Measurements from ENCODE around the gene MOGAT3. TPM values are rescaled to one million over a fixed set of nuclear protein-coding genes. Genes with fewer than 3 reads are reported as not detected.

MOGAT3 gene
- total and polyA plus RNA-seq, 9 of the 15 experiments (the other 6 are each of a cell fraction or from before 2014, with no cell fraction given), result 0.07 to 0.17 (median 0.13) TPM; not detected in 6

DNA sequence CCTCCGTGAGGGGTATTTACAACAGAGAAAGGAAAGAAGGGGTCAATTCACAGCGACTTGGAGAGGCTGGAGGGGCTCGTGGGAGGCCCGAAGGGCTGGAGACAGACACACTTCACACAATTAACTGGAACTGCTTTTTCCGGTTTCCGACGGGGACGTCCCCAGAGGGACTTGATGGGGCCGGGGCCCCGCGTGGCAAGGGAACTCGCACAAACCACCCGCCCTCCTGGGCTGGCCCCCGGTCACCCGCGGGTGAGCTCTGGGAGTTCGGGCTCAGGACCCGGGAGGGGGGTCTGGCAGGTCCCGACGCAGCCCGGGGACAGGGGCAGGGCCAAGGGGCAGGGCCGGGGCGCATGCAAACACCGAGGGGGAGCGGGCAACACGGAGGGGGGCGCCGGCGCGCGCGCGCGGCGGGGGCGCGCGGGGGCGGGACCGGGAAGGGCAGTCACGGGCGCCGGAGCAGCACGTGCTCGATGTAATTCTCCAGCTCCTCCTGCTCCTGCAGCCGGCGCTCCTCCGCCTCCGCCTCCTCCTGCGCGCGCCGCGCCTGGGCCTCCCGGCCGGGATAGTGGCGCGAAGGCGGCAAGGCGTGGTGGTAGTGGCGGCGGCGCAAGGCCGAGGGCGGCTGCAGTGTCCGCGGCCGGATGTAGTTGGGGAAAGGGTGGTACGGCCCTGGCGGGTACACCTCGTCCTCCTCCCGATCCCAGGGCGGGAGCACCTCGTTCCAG is 38.1 kb downstream of the MOGAT3 start (continued):
- no peak for TF ChIP-seq PPARD (CRISPR knock-in tag; IDR thresholded peaks at IDR 0.05)
- TF ChIP-seq ZNF12 (CRISPR knock-in tag; IDR thresholded peaks at IDR 0.05), result no peak
- no peak for TF ChIP-seq SREBF1 (IDR thresholded peaks at IDR 0.05; ENCODE audit: borderline replicate concordance, low read depth, low read length)
- TF ChIP-seq, protein P1, sequence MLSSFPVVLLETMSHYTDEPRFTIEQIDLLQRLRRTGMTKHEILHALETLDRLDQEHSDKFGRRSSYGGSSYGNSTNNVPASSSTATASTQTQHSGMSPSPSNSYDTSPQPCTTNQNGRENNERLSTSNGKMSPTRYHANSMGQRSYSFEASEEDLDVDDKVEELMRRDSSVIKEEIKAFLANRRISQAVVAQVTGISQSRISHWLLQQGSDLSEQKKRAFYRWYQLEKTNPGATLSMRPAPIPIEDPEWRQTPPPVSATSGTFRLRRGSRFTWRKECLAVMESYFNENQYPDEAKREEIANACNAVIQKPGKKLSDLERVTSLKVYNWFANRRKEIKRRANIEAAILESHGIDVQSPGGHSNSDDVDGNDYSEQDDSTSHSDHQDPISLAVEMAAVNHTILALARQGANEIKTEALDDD (IDR thresholded peaks at IDR 0.05), result no peak
- no peak for TF ChIP-seq TCF3 (CRISPR knock-in tag; IDR thresholded peaks at IDR 0.05)
- TF ChIP-seq E2F3 (CRISPR knock-in tag; IDR thresholded peaks at IDR 0.05), result 0 out of 2 replicates have a peak, but pooled peaks have one; percentile 17
- TF ChIP-seq TRIM24 (IDR thresholded peaks at IDR 0.05), result no peak
- TF ChIP-seq, protein P2, sequence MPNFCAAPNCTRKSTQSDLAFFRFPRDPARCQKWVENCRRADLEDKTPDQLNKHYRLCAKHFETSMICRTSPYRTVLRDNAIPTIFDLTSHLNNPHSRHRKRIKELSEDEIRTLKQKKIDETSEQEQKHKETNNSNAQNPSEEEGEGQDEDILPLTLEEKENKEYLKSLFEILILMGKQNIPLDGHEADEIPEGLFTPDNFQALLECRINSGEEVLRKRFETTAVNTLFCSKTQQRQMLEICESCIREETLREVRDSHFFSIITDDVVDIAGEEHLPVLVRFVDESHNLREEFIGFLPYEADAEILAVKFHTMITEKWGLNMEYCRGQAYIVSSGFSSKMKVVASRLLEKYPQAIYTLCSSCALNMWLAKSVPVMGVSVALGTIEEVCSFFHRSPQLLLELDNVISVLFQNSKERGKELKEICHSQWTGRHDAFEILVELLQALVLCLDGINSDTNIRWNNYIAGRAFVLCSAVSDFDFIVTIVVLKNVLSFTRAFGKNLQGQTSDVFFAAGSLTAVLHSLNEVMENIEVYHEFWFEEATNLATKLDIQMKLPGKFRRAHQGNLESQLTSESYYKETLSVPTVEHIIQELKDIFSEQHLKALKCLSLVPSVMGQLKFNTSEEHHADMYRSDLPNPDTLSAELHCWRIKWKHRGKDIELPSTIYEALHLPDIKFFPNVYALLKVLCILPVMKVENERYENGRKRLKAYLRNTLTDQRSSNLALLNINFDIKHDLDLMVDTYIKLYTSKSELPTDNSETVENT (CRISPR knock-in tag; IDR thresholded peaks at IDR 0.05), result peak; percentile 33; the same call in 1 of the 2 replicates
- TF ChIP-seq, protein P3, sequence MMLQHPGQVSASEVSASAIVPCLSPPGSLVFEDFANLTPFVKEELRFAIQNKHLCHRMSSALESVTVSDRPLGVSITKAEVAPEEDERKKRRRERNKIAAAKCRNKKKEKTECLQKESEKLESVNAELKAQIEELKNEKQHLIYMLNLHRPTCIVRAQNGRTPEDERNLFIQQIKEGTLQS (IDR thresholded peaks at IDR 0.05), result no peak
- TF ChIP-seq, protein P3 (CRISPR knock-in tag; conservative IDR thresholded peaks at IDR 0.05), result no peak
- no peak for TF ChIP-seq CREB1 (IDR thresholded peaks at IDR 0.05)
- peak; percentile 34; the same call in 1 of the 2 replicates for TF ChIP-seq CREB1 (CRISPR knock-in tag; IDR thresholded peaks at IDR 0.05)
- TF ChIP-seq ZNF282 (CRISPR knock-in tag; IDR thresholded peaks at IDR 0.05), result no peak
- TF ChIP-seq, protein P4, sequence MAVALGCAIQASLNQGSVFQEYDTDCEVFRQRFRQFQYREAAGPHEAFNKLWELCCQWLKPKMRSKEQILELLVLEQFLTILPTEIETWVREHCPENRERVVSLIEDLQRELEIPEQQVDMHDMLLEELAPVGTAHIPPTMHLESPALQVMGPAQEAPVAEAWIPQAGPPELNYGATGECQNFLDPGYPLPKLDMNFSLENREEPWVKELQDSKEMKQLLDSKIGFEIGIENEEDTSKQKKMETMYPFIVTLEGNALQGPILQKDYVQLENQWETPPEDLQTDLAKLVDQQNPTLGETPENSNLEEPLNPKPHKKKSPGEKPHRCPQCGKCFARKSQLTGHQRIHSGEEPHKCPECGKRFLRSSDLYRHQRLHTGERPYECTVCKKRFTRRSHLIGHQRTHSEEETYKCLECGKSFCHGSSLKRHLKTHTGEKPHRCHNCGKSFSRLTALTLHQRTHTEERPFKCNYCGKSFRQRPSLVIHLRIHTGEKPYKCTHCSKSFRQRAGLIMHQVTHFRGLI (CRISPR knock-in tag; IDR thresholded peaks at IDR 0.05), result no peak
- TF ChIP-seq RBM15 (IDR thresholded peaks at IDR 0.05; ENCODE audit: insufficient read depth, low read length), result no peak
- TF ChIP-seq SIN3B (IDR thresholded peaks at IDR 0.05; ENCODE audit: low read depth), result no peak
- TF ChIP-seq TAF9B (IDR thresholded peaks at IDR 0.05; ENCODE audit: partially characterized antibody), result no peak

Measured in K562 (cell line).